Stimulated activated CD4-positive, alpha-beta T cell treated with anti-CD3 and anti-CD28 coated beads, TNF-alpha, amount 100 ng/mL, for 4 hours (primary cell): ENCODE measurements around the gene CALY.

Source experiments
- DNase-seq, 3 experiments: peaks; one replicate each; pipeline ENCODE4 v3.0.0-alpha.2; 2020; ENCODE audit warnings: low read depth in 3 of 3

The CALY gene

GRCh38 chr10:133311570-133311969 lies 25.1 kb downstream of the CALY start:
- DNase-seq: no peak

GRCh38 chr10:133310789-133311188 lies 25.9 kb downstream of the CALY start:
- DNase-seq: no peak

GRCh38 chr10:133310399-133310755 lies 26.3 kb downstream of the CALY start:
- DNase-seq: no peak

- no peak for DNase-seq
Measured at GRCh38 chr10:133309720-133310398, 26.8 kb downstream of the CALY start.

GRCh38 chr10:133309100-133309719 lies 27.5 kb downstream of the CALY start:
- peak; percentile 83 to 92 (median 89) for DNase-seq

- DNase-seq: peak; percentile 80 to 88 (median 84)
Measured at GRCh38 chr10:133308421-133309099, 28.1 kb downstream of the CALY start, which contains the start of the genes TUBGCP2 and ZNF511. TSS of gene TUBGCP2 (minus strand) at chr10:133308872. CDS start at chr10:133302941, 5,931 bp downstream. TSS of gene ZNF511 (plus strand) at chr10:133308914. CDS start at chr10:133308944, 30 bp downstream.

GRCh38 chr10:133307776-133308420 lies 28.8 kb downstream of the CALY start:
- peak; percentile 62 to 80 (median 71) for DNase-seq

- no peak for DNase-seq
Measured at GRCh38 chr10:133306941-133307379, 29.7 kb downstream of the CALY start.

- DNase-seq: no peak
Measured at GRCh38 chr10:133306097-133306476, 30.6 kb downstream of the CALY start.

GRCh38 chr10:133303206-133303605 lies 33.5 kb downstream of the CALY start:
- no peak for DNase-seq

GRCh38 chr10:133302230-133302629 lies 34.5 kb downstream of the CALY start:
- DNase-seq: no peak

GRCh38 chr10:133299738-133300137 lies 37.0 kb downstream of the CALY start:
- DNase-seq: no peak

- no peak for DNase-seq
Measured at GRCh38 chr10:133299224-133299623, 37.5 kb downstream of the CALY start.

- DNase-seq: no peak
Measured at GRCh38 chr10:133298466-133298865, 38.2 kb downstream of the CALY start.

GRCh38 chr10:133297504-133297903 lies 39.2 kb downstream of the CALY start:
- no peak for DNase-seq

- no peak for DNase-seq
Measured at GRCh38 chr10:133295426-133296320, 41.0 kb downstream of the CALY start.

- no peak for DNase-seq
Measured at GRCh38 chr10:133294189-133294588, 42.5 kb downstream of the CALY start.

GRCh38 chr10:133293810-133294119 lies 42.9 kb downstream of the CALY start:
- no peak for DNase-seq

GRCh38 chr10:133292919-133293809 lies 43.5 kb downstream of the CALY start:
- no peak for DNase-seq

- DNase-seq: no peak
Measured at GRCh38 chr10:133289761-133290160, 46.9 kb downstream of the CALY start.
